SK-N-SH (cell line): ENCODE measurements around the gene BCR.

Experiments
- CTCF ChIP-seq: fragments of 200-600 bp; sonication (generic); IDR thresholded peaks from 2 replicates; pipeline ENCODE4 v1.6.1; 2017; ENCODE audit warnings: antibody characterized with exemption, mild to moderate bottlenecking, moderate library complexity
- ELF1 ChIP-seq: IDR thresholded peaks from 2 replicates; pipeline ENCODE4 v1.4.0; 2012
- EZH2phosphoT487 ChIP-seq: fragments of 200-600 bp; sonication (generic); IDR thresholded peaks from 2 replicates; pipeline ENCODE4 v1.6.1; 2017; ENCODE audit warnings: low read depth, mixed run types, mild to moderate bottlenecking, antibody characterized with exemption, moderate library complexity, borderline replicate concordance
- FOXJ3 ChIP-seq: sonication (generic); formaldehyde crosslinking; IDR thresholded peaks from 2 replicates; pipeline ENCODE4 v1.5.1; 2020; ENCODE audit warnings: mild to moderate bottlenecking, missing genetic modification reagents
- FOXM1 ChIP-seq: IDR thresholded peaks from 2 replicates; pipeline ENCODE4 v1.4.0; 2012; ENCODE audit warnings: low read depth, mild to moderate bottlenecking
- GATA2 ChIP-seq: sonication (generic); formaldehyde crosslinking; IDR thresholded peaks from 2 replicates; pipeline ENCODE4 v1.5.0; 2020; ENCODE audit warnings: mild to moderate bottlenecking, missing genetic modification reagents
- MXI1 ChIP-seq: IDR thresholded peaks from 2 replicates; pipeline ENCODE4 v1.6.1; 2012; ENCODE audit warnings: mild to moderate bottlenecking, low read depth, low read length, improper control_type of control experiment
- NRF1 ChIP-seq: IDR thresholded peaks from 2 replicates; pipeline ENCODE4 v1.6.1; 2012; ENCODE audit warnings: low read depth, mild to moderate bottlenecking, low read length
- RAD21 ChIP-seq: IDR thresholded peaks from 2 replicates; pipeline ENCODE4 v1.6.1; 2012; ENCODE audit warnings: mild to moderate bottlenecking, low read length
- RCOR1 ChIP-seq: fragments of 150-350 bp; IDR thresholded peaks from 2 replicates; pipeline ENCODE4 v1.6.1; 2017; ENCODE audit warnings: antibody characterized with exemption, low read length
- TAF1 ChIP-seq: IDR thresholded peaks from 2 replicates; pipeline ENCODE4 v1.6.1; 2012; ENCODE audit warnings: low read depth, mild to moderate bottlenecking, low read length, moderate library complexity, borderline replicate concordance
- TCF12 ChIP-seq: IDR thresholded peaks from 2 replicates; pipeline ENCODE4 v1.4.0; 2012
- YY1 ChIP-seq: IDR thresholded peaks from 2 replicates; pipeline ENCODE4 v1.4.0; 2012; ENCODE audit warnings: low read depth, mild to moderate bottlenecking

GRCh38 chr22:23305321-23305910 is 125.1 kb downstream of the BCR start:
- no peak for TF ChIP-seq CTCF
- TF ChIP-seq FOXM1: no peak
- no peak for TF ChIP-seq MXI1
- no peak for TF ChIP-seq GATA2 (CRISPR knock-in tag)
- TF ChIP-seq YY1: no peak
- TF ChIP-seq FOXJ3 (CRISPR knock-in tag): no peak
- TF ChIP-seq TCF12: peak; percentile 13; the same call in 1 of the 2 replicates
- TF ChIP-seq TAF1: no peak
- TF ChIP-seq ELF1: no peak
- no peak for TF ChIP-seq EZH2phosphoT487
- TF ChIP-seq NRF1: no peak
- TF ChIP-seq RAD21: no peak
- no peak for TF ChIP-seq RCOR1
